Brain microvascular endothelial cell (primary cell): Measurements from ENCODE around the gene S100A11.

Experiments
- DNase-seq: peaks from one replicate; pipeline ENCODE4 v3.0.0-alpha.2; 2020
- H3K27ac ChIP-seq: fragments of 250-450 bp; sonication (Bioruptor Pico); 2 replicates; pipeline ENCODE4 v1.5.1; 2020; ENCODE audit warnings: mild to moderate bottlenecking, moderate library complexity
- H3K27me3 ChIP-seq: fragments of 250-450 bp; sonication (Bioruptor Pico); replicated peaks from 2 replicates; pipeline ENCODE4 v1.5.1; 2020; ENCODE audit warnings: mild to moderate bottlenecking
- H3K36me3 ChIP-seq: fragments of 250-450 bp; sonication (Bioruptor Pico); replicated peaks from 2 replicates; pipeline ENCODE4 v1.5.1; 2020; ENCODE audit warnings: mild to moderate bottlenecking
- H3K4me3 ChIP-seq: 2 replicates; pipeline ENCODE4 v1.5.1; 2011; ENCODE audit warnings: low read depth, mild to moderate bottlenecking, control low read depth, low read length, moderate library complexity
- CTCF ChIP-seq: IDR thresholded peaks from 2 replicates; pipeline ENCODE4 v1.5.1; 2011; ENCODE audit warnings: low read depth, mild to moderate bottlenecking, moderate library complexity, low read length, control low read depth, inconsistent platforms; ENCODE audit errors: missing control alignments
- in situ Hi-C: cut with HindIII; loops from 2 replicates; pipeline ENCODE4 v1.10.0; 2017; ENCODE audit warnings: low sequenced_read_pairs, low pct_ligation_motif_present

S100A11 gene

GRCh38 chr1:151998611-151999362 is 38.0 kb downstream of the S100A11 start:
- H3K27ac ChIP-seq = no peak overlapping the region
- in situ Hi-C loops = no loop called here

GRCh38 chr1:151997284-151997570 is 39.6 kb downstream of the S100A11 start:
- DNase-seq = no peak
- H3K27me3 ChIP-seq = no peaks in the 10 kb centered on the region
- no peak for TF ChIP-seq CTCF
- no peak overlapping the region for H3K4me3 ChIP-seq
- no peak overlapping the region for H3K27ac ChIP-seq
- in situ Hi-C loops = no loop called here
- H3K36me3 ChIP-seq = no peaks in the 10 kb centered on the region

More at GRCh38 chr1:151998611-151999362, 38.0 kb downstream of the S100A11 start:
- Histone ChIP-seq H3K27me3 (no peaks in the 10 kb centered on the region), H3K4me3 (no peak overlapping the region), H3K36me3 (no peaks in the 10 kb centered on the region)
- TF ChIP-seq CTCF = no peak
- no peak for DNase-seq

- DNase-seq = no peak
- H3K27me3 ChIP-seq = no peaks in the 10 kb centered on the region
- TF ChIP-seq CTCF = no peak
- no peak overlapping the region for H3K4me3 ChIP-seq
- no peak overlapping the region for H3K27ac ChIP-seq
- in situ Hi-C loops = no loop called here
- H3K36me3 ChIP-seq = no peaks in the 10 kb centered on the region
These were observed 41.0 kb downstream of the S100A11 start for GRCh38 chr1:151995774-151996173.

- H3K27ac ChIP-seq = peak overlapping the region; percentile 31
- no peak overlapping the region for H3K4me3 ChIP-seq
- in situ Hi-C loops = no loop called here
- no peaks in the 10 kb centered on the region for H3K36me3 ChIP-seq
- TF ChIP-seq CTCF = no peak
- no peaks in the 10 kb centered on the region for H3K27me3 ChIP-seq
- DNase-seq = peak; percentile 80
These were observed 41.8 kb downstream of the S100A11 start for GRCh38 chr1:151994956-151995355.

GRCh38 chr1:151993734-151994496 is 42.9 kb downstream of the S100A11 start, which contains the start of gene S100A10:
S100A10 (minus strand) TSS chr1:151993859; CDS start chr1:151986230, 7,629 bp downstream.
- no peak for DNase-seq
- no peak for TF ChIP-seq CTCF
- no peaks in the 10 kb centered on the region for H3K27me3 ChIP-seq
- in situ Hi-C loops = no loop called here
- peak within 1 kb of the TSS; percentile 51 for H3K27ac ChIP-seq
- no peaks in the 10 kb centered on the region for H3K36me3 ChIP-seq
- peak within 1 kb of the TSS; percentile 88 for H3K4me3 ChIP-seq
